GM15510 (cell line): ENCODE measurements around the gene GZMM.

Experiments used
- POLR2A ChIP-seq: IDR thresholded peaks from 3 replicates; pipeline ENCODE4 v1.6.1; 2011; ENCODE audit warnings: borderline replicate concordance; ENCODE audit not compliant: insufficient read length; ENCODE audit errors: extremely low read depth

The GZMM gene

DNA sequence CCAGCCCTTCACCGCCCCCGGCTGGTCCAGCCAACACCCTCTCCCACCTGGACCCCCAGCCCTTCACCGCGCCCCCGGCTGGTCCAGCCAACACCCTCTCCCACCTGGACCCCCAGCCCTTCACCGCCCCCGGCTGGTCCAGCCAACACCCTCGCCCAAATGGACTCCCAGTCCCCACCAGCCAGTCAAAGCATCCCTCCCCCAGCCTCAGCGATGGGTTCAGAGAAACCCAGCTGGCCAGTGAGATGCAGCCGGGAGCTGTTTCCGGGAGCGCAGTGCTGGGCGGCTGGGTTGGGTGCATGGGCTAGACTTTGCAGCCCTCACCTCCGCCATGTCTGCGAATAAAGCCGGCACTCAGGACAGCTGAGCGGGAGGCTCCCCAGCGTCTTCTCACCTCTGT lies 18.8 kb upstream of the GZMM start:
- TF ChIP-seq POLR2A = no peak

- TF ChIP-seq POLR2A = no peak
These were observed 17.9 kb upstream of the GZMM start for GRCh38 chr19:525857-526419.

DNA sequence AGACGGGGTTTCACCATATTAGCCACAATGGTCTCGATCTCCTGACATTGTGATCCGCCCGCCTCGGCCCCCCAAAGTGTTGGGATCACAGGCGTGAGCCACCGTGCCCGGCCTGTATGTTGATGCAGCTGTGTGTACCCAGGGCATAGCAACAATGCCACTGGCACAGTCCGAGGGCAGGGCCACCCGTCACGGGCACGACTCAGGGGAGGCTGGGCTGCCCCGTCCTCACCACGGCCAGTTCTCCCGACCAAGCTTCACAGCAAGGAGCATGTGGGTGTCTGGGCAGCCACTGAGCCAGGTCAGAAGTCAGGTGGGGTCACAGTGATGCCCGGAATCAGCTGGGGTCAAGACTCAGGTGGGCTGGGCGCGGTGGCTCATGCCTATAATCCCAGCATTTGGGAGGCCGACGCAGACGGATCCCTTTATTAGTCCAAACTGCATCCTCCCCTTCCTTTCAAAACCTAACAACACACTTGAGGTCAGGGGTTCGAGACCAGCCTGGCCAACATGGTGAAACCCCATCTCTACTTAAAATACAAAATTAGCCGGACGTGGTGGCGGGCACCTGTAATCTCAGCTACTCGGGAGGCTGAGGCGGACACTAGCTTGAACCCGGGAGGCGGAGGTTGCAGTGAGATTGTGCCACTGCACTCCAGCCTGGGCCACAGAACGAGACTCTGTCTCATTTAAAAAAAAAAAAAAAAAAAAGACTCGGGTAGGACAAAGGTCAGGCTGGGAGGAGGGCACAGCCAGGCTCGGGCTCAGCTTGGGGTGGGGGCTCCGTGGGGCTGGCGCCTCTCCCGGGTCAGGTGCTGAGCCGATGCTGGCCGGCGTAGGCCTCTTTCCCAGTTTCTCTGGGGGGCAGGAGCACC lies 13.5 kb upstream of the GZMM start:
- no peak for TF ChIP-seq POLR2A

DNA sequence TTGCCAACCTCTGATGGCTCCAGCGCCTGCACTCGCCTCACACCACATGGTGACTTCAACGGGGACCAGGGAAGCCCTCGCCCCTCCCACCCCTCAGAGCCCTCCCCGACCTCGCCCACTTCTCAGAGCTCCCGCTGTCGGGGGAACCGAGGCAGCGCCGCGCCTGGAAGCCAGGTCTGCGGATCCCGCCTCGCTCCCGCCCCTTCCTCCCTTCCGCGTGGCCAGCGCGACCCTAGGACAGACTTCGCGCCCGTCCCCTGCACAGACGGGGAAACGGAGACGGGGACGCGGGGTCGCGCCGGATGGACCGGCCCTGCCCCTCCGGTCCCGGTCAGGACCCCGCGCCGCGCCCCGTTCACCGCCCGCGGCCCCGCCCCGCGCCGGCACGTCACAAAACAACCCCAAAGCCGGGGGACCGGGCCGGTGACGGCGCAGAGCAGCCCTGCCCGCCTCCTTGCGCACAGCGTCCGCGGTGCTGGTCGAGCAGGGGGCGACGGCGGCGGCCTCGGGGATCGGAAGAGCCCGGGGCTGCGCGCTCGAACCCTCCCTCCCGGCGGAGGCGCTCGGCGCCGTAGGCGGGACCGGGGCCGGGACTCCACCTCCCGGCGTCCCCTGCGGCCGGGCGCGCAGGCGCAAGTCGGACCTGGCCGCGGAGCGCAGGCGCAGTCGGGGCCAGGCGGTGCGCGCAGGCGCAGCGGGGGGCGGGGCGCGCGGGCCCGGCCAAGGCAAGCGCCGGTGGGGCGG lies 12.7 kb upstream of the GZMM start:
- TF ChIP-seq POLR2A = no peak

- peak; percentile 90 for TF ChIP-seq POLR2A
These were observed 11.9 kb upstream of the GZMM start, which contains the start of gene CDC34 for GRCh38 chr19:531753-532560. CDC34 (plus strand) TSS chr19:531760; CDS start chr19:531932, 172 bp downstream.

GRCh38 chr19:532561-533363 lies 11.1 kb upstream of the GZMM start:
- no peak for TF ChIP-seq POLR2A

DNA sequence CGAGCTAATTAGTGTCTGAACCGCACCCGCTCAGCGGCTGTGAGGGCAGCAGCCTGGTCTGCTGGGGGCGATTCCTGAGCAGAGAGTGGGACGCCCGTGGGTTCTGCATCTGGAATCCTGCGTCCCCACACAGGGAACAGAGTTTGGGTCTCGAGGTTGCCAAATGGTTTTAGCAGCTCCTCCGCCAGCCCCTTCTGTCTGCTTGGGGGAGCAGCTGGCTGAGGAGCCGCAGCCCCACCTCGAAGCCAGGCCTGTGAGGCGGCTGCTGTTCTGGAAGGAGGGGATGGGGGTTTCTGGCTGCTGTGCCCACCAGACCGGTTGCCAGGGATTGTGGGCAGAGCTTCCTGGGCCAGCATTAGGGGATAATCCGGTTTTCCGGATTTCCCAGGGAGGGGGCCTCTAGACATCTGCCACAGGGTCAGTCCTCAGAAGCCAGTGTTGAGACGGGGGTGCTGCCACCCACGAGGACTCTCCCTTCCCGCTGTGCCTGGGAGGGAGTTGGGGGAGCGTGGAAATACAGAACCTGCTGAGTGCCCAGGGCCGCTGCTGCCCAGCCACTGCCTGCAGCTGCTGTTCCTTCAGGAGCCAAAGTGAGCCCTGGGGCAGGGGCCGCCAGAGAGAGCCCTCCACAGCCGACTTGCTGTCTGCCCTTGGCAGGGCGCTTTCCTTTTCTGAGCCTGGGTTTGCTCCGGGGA lies 10.3 kb upstream of the GZMM start:
- TF ChIP-seq POLR2A = no peak

- no peak for TF ChIP-seq POLR2A
These were observed 9.8 kb upstream of the GZMM start for GRCh38 chr19:534088-534487.

- TF ChIP-seq POLR2A = no peak
These were observed 8.6 kb upstream of the GZMM start for GRCh38 chr19:535017-535835.

GRCh38 chr19:536031-536880 lies 7.6 kb upstream of the GZMM start:
- TF ChIP-seq POLR2A = no peak

DNA sequence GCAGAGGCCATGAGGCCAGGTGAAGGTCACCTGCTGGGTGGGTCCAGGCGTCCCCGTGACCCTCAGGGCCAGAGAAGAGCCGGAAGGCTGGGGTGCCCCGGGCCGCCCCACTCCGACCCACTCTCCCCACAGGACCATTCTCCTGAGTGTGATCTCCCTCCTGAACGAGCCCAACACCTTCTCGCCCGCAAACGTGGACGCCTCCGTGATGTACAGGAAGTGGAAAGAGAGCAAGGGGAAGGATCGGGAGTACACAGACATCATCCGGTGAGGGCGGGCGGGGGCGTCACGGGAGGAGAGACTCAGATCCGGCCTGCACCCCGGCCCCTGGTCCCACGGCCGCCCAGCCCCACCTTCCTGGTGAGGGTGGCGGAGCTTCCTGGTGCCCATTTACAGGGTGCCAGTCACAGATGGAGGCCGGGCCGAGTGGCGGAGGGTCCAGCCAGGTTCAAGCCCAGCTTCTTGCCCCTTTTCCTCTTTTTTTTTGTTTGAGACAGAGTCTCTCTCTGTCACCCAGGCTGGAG lies 6.9 kb upstream of the GZMM start:
- TF ChIP-seq POLR2A = no peak
